ENCODE data around the gene MNAT1. TPM values are rescaled to one million over a fixed set of nuclear protein-coding genes. Genes with fewer than 3 reads are reported as not detected.
"Not testable (repeated sequence)": the region's sequence is repeated elsewhere in the genome, so short reads cannot be mapped to it uniquely, and the experiment has no call there.

The MNAT1 gene
- total and polyA plus RNA-seq, 4 donors, result 27.3 to 80.6 (median 52.9) TPM

DNA sequence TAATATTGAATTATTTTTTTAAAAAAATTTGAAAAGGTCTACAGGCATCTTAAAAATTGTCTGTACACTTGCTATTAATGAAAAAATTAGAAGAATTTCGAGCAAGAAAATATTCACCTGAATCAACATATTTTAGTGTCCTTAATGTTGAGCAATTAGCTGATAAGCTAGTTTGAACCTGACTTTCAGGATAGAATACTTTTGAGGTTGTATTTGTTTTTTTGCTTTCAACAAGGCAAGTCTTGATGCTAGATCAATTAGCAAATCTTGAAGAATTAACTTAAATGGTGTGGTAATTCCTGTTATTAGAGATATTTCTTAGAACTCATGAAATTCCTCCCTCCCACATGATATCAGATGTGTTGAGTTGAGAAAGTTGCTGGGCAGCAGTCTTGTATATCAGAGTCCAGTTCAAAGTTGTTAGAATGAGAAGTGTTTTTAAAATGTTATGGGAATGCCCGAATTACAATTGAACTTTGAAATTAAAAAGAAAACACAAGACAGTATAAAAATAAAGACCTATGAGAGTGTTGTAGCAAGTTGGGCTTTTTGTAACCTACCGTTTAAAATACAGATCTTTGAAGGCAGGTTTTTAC is 127.1 kb downstream of the MNAT1 start:
- no CpG with 5 or more reads among the region's 3 CpGs for WGBS (ENCODE audit: insufficient coverage)
- Histone ChIP-seq H3K27ac (ENCODE audit: low read depth, low read length) (no peak overlapping the region), H3K27me3 (ENCODE audit: control insufficient read depth, insufficient read depth, low read length) (no peaks in the 10 kb centered on the region), H3K4me3 (ENCODE audit: low read depth, low read length) (no peak overlapping the region), H3K9me3 (ENCODE audit: control insufficient read depth, insufficient read depth, low read length) (peaks cover 4% of the 10 kb centered on the region), H3K36me3 (ENCODE audit: control insufficient read depth, insufficient read depth, low read length) (no peaks in the 10 kb centered on the region), H3K4me1 (ENCODE audit: control insufficient read depth, insufficient read depth, low read length) (no peaks in the 10 kb centered on the region)
- no peak for DNase-seq (ENCODE audit: low read depth in 4 of 6, low spot score in 6 of 6)

DNA sequence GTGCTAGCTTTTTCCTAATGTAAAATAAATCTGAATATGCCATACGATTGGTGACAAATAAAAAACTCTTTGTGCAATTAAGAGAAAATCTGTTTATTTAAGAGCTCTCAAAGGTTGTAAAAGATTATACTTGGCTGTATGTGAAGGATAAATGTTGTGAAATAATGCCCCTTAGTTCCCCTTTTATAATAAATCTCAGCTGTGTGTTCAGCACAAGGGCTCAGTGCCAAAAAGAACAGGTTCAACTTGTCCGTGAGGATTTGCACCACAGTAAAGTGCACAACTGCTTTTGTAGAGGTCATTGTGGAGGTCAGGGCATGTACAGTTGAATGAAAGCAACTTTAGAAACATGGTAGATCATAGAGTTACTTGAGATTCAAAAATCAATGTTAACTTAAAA is 127.7 kb downstream of the MNAT1 start:
- peak in 4 of 6 donors; percentile 13 to 59 (median 30) for DNase-seq (ENCODE audit: low read depth in 4 of 6, low spot score in 6 of 6)
- no peak overlapping the region for H3K27ac ChIP-seq (ENCODE audit: low read depth, low read length)

DNA sequence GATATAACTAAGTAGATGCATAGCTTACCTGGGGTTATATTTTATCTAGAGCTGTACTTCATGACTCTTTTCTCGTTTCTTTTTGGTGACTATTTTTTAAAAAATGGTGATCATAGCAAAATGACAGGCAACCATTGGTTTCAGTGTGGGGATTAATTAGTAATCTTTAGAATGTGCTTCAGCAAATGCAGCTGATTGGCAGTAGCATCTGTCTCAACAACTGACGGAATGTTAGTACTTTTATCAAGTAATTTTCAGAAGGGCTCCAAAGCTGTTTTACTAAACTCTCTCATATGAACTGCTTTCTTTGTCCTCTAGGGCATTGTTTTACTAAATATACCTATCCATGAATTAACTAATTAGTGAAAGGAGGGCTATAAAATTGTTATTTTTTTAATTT is 128.7 kb downstream of the MNAT1 start:
- Histone ChIP-seq H3K9me3 (ENCODE audit: control insufficient read depth, insufficient read depth, low read length) (no peaks in the 10 kb centered on the region), H3K4me1 (ENCODE audit: control insufficient read depth, insufficient read depth, low read length) (no peaks in the 10 kb centered on the region), H3K4me3 (ENCODE audit: low read depth, low read length) (no peak overlapping the region), H3K27ac (ENCODE audit: low read depth, low read length) (no peak overlapping the region), H3K27me3 (ENCODE audit: control insufficient read depth, insufficient read depth, low read length) (no peaks in the 10 kb centered on the region), H3K36me3 (ENCODE audit: control insufficient read depth, insufficient read depth, low read length) (no peaks in the 10 kb centered on the region)
- no peak for DNase-seq (ENCODE audit: low read depth in 4 of 6, low spot score in 6 of 6)
- no CpG with 5 or more reads among the region's 2 CpGs for WGBS (ENCODE audit: insufficient coverage)

More for the DNA sequence above, 127.7 kb downstream of the MNAT1 start:
- WGBS (ENCODE audit: insufficient coverage), result no CpG with 5 or more reads among the region's 2 CpGs
- Histone ChIP-seq H3K4me1 (ENCODE audit: control insufficient read depth, insufficient read depth, low read length) (no peaks in the 10 kb centered on the region), H3K9me3 (ENCODE audit: control insufficient read depth, insufficient read depth, low read length) (no peaks in the 10 kb centered on the region), H3K36me3 (ENCODE audit: control insufficient read depth, insufficient read depth, low read length) (no peaks in the 10 kb centered on the region), H3K27me3 (ENCODE audit: control insufficient read depth, insufficient read depth, low read length) (no peaks in the 10 kb centered on the region), H3K4me3 (ENCODE audit: low read depth, low read length) (no peak overlapping the region)

DNA sequence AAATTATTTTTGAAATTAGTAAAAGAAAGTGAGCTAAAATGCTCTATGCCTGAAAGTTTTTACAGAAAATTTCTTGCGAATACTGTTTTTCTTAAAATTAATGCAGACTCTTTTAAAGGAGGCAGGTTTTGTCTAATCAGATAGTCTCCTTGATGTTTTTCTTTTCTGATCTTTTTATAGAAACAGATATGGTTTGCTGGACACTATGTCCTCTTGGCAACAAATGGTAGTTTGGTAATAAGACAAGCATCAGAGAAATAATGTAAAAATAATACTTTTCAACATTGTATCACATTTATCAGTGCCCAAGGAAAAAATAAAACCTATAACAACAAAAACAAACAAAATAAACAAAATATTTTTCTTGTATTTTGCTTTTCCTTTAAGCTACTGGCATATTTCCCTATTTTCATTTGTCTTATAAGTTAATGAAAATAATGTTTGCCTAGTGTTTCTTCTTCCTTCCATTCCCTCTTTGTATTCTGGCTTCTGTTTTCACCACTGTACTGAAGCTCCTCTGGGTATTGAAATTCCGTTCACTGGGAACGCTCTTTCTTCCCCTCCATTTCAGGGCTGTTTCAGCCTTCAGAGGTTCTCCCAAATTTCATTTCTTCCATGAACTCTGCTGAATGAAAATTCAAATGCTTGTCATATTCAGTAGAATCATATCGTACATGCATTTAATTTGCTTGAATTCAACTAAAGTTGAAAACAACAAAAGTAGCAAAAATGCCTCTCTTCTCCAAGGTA is 131.0 kb downstream of the MNAT1 start:
- DNase-seq (ENCODE audit: low read depth in 4 of 6, low spot score in 6 of 6), result no peak
- no peaks in the 10 kb centered on the region for H3K36me3 ChIP-seq (ENCODE audit: control insufficient read depth, insufficient read depth, low read length)
- no peak overlapping the region for H3K27ac ChIP-seq (ENCODE audit: low read depth, low read length)

DNA sequence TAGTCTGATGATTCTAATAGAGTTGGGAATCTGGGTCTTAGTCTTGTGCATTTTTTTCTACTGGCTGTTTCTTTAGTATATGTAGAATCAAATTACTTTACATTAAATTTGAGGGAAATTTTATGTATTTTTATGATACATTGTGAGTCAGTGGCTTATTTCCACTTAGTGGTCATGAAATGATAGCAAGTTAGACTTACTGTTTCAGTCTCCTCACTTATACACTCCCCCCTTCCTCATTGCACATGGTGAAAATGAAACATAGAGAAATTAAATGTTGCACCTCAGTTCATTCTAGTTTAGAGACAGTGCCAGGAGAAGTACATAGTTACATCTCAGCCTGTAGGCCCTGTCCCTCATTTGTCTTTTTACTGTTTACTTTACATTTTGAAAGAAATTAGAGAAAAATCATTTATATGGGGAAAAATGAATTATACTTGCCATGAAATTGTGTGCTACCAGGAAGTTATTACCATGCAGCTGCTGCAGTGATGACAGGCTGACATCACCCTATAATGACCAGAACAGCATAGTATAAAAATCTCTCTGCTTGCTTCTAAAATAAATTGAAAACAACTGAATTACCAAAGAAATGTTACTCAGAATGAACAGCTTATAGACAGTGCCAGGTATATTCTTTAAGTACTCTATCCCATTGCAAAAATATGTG is 133.1 kb downstream of the MNAT1 start:
- no peak for DNase-seq (ENCODE audit: low read depth in 4 of 6, low spot score in 6 of 6)
- Histone ChIP-seq H3K36me3 (ENCODE audit: control insufficient read depth, insufficient read depth, low read length) (no peaks in the 10 kb centered on the region), H3K27me3 (ENCODE audit: control insufficient read depth, insufficient read depth, low read length) (no peaks in the 10 kb centered on the region), H3K4me3 (ENCODE audit: low read depth, low read length) (no peak overlapping the region), H3K4me1 (ENCODE audit: control insufficient read depth, insufficient read depth, low read length) (no peaks in the 10 kb centered on the region), H3K9me3 (ENCODE audit: control insufficient read depth, insufficient read depth, low read length) (peaks cover 1% of the 10 kb centered on the region), H3K27ac (ENCODE audit: low read depth, low read length) (no peak overlapping the region)

More for the DNA sequence above, 131.0 kb downstream of the MNAT1 start:
- Histone ChIP-seq H3K27me3 (ENCODE audit: control insufficient read depth, insufficient read depth, low read length) (no peaks in the 10 kb centered on the region), H3K4me3 (ENCODE audit: low read depth, low read length) (no peak overlapping the region), H3K9me3 (ENCODE audit: control insufficient read depth, insufficient read depth, low read length) (peaks cover 1% of the 10 kb centered on the region), H3K4me1 (ENCODE audit: control insufficient read depth, insufficient read depth, low read length) (no peaks in the 10 kb centered on the region)
- 76% methylated on average over 2 of the region's 4 CpGs for WGBS (ENCODE audit: insufficient coverage)

DNA sequence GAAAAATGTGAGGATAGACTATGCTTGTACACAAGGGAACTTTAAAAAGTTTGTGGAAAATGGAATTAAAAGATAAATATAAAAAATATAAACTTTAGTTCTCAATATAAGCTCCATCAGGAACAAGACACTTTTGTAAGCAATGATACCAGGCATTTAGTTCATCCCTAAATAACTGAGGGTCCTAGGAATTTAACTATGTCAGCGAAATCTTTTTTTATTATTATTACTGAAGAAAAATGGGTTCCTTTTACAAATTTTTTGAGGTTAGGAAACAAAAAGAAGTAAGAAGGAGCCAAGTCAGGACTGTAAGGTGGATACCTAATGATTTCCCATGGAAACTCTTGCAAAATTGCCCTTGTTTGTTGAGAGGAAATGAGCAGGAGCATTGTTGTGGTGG is 143.6 kb downstream of the MNAT1 start:
- peaks cover 4% of the 10 kb centered on the region for H3K36me3 ChIP-seq (ENCODE audit: control insufficient read depth, insufficient read depth, low read length)
- no CpG with 5 or more reads among the region's 1 CpG for WGBS (ENCODE audit: insufficient coverage)
- no peak overlapping the region for H3K4me3 ChIP-seq (ENCODE audit: low read depth, low read length)
- H3K9me3 ChIP-seq (ENCODE audit: control insufficient read depth, insufficient read depth, low read length), result no peaks in the 10 kb centered on the region
- H3K27me3 ChIP-seq (ENCODE audit: control insufficient read depth, insufficient read depth, low read length), result no peaks in the 10 kb centered on the region
- H3K4me1 ChIP-seq (ENCODE audit: control insufficient read depth, insufficient read depth, low read length), result no peaks in the 10 kb centered on the region
- H3K27ac ChIP-seq (ENCODE audit: low read depth, low read length), result no peak overlapping the region
- no peak for DNase-seq (ENCODE audit: low read depth in 4 of 6, low spot score in 6 of 6)

DNA sequence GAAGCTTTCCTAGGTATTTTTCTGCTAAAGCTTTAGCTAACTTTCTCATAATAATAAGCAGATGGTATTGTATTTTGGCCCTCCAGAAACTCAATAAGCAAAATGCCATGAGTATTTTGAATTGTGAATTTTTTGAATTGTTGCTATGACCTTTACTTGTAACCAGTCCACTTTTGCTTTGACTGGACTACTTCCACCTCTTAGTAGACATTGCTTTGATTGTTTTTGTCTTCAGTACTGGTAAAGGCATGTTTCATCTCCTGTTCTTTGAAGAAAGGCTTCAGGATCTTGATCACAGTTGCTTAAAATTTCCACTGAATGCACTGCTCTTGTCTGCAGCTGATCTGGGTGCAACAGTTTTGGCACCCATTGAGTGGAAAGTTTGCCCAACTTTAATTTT is 144.0 kb downstream of the MNAT1 start:
- DNase-seq (ENCODE audit: low read depth in 4 of 6, low spot score in 6 of 6), result no peak
- Histone ChIP-seq H3K9me3 (ENCODE audit: control insufficient read depth, insufficient read depth, low read length) (no peaks in the 10 kb centered on the region), H3K27me3 (ENCODE audit: control insufficient read depth, insufficient read depth, low read length) (no peaks in the 10 kb centered on the region), H3K4me1 (ENCODE audit: control insufficient read depth, insufficient read depth, low read length) (no peaks in the 10 kb centered on the region), H3K36me3 (ENCODE audit: control insufficient read depth, insufficient read depth, low read length) (peaks cover 4% of the 10 kb centered on the region), H3K27ac (ENCODE audit: low read depth, low read length) (no peak overlapping the region), H3K4me3 (ENCODE audit: low read depth, low read length) (no peak overlapping the region)

DNA sequence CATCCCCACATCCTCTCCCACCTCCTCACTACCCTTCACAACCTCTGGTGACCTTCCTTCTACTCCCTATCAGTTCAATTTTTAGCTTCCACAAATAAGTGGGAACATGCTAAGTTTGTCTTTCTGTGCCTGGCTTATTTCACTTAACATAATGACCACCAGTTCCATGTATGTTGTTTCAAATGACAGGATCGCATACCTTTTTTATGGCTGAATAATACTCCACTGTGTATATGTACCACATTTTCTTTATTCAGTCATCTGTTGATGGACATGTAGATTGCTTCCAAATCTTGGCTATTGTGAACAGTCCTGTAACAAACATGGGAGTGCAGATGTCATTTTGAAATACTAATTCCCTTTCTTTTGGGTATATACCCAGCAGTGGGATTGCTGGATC is 147.7 kb downstream of the MNAT1 start:
- Histone ChIP-seq H3K36me3 (ENCODE audit: control insufficient read depth, insufficient read depth, low read length) (peaks cover 4% of the 10 kb centered on the region), H3K27ac (ENCODE audit: low read depth, low read length) (no peak overlapping the region), H3K4me3 (ENCODE audit: low read depth, low read length) (no peak overlapping the region), H3K4me1 (ENCODE audit: control insufficient read depth, insufficient read depth, low read length) (no peaks in the 10 kb centered on the region), H3K27me3 (ENCODE audit: control insufficient read depth, insufficient read depth, low read length) (no peaks in the 10 kb centered on the region), H3K9me3 (ENCODE audit: control insufficient read depth, insufficient read depth, low read length) (peaks cover 2% of the 10 kb centered on the region)
- no CpG with 5 or more reads among the region's 1 CpG for WGBS (ENCODE audit: insufficient coverage)
- no peak for DNase-seq (ENCODE audit: low read depth in 4 of 6, low spot score in 6 of 6)

DNA sequence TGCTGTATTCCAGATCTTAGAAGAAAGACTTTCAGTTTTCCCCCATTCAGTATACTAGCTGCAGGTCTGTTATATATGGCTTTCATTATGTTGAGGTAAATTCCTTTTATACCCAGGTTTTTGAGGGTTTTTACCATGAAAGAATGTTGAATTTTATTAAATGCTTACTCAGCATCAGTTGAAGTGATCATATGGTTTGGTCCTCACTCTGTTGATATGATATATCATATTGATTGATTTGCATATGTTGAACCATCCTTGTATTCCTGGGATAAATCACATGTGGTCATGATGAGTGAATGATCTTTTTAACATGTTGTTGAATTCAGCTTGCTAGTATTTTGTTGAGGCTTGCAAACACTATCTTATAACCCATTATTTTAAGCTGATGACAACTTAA is 149.6 kb downstream of the MNAT1 start:
- Histone ChIP-seq H3K4me1 (ENCODE audit: control insufficient read depth, insufficient read depth, low read length) (no peaks in the 10 kb centered on the region), H3K27me3 (ENCODE audit: control insufficient read depth, insufficient read depth, low read length) (no peaks in the 10 kb centered on the region), H3K4me3 (ENCODE audit: low read depth, low read length) (no peak overlapping the region), H3K36me3 (ENCODE audit: control insufficient read depth, insufficient read depth, low read length) (peaks cover 4% of the 10 kb centered on the region), H3K27ac (ENCODE audit: low read depth, low read length) (no peak overlapping the region), H3K9me3 (ENCODE audit: control insufficient read depth, insufficient read depth, low read length) (peaks cover 2% of the 10 kb centered on the region)
- no peak for DNase-seq (ENCODE audit: low read depth in 4 of 6, low spot score in 6 of 6)

DNA sequence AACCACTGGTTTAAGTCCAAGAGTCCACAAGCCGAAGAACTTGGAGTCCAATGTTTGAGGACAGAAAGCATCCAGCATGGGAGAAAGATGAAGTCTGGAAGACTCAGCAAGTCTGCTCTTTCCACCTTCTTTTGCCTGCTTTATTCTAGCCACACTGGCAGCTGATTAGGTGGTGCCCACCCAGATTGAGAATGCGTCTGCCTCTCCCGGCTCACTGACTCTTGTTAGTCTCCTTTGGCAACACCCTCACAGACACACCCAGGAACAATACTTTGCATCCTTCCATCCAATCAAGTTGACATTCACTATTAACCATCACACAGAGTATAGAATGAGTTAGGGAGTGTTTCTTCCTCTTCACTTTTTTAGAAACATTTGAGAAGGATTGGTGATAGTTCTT is 156.1 kb downstream of the MNAT1 start:
- H3K4me1 ChIP-seq (ENCODE audit: control insufficient read depth, insufficient read depth, low read length); H3K9me3 ChIP-seq (ENCODE audit: control insufficient read depth, insufficient read depth, low read length); H3K4me3 ChIP-seq (ENCODE audit: low read depth, low read length); DNase-seq (ENCODE audit: low read depth in 4 of 6, low spot score in 6 of 6); H3K36me3 ChIP-seq (ENCODE audit: control insufficient read depth, insufficient read depth, low read length); H3K27ac ChIP-seq (ENCODE audit: low read depth, low read length); H3K27me3 ChIP-seq (ENCODE audit: control insufficient read depth, insufficient read depth, low read length): not testable (repeated sequence)
- 80% methylated on average over 2 of the region's 3 CpGs for WGBS (ENCODE audit: insufficient coverage)

Measured in spinal cord (tissue), 10 donors.